Natural killer cell treated with Interleukin-12 subunit alpha and Interleukin-12 subunit beta and Interleukin-15 and Interleukin-18, amount 100 ng/mL, for 72 hours (primary cell): ENCODE measurements around the gene VLDLR. TPM values are rescaled to one million over a fixed set of nuclear protein-coding genes. Genes with fewer than 3 reads are reported as not detected.

Experiments used
- ATAC-seq, 2 donors: fragments of 150-1000 bp; cut with Tn5 transposase in 1 of 2; sonication (Bioruptor Pico), chemical (Tn5 transposase) in 1 of 2; 2 replicates each; pipeline ENCODE4 v1.10.0; 2021
- DNase-seq: peaks from one replicate; pipeline ENCODE4 v3.0.0; 2022; ENCODE audit warnings: low spot score
- H3K27ac Mint-ChIP-seq, 2 donors: 1 replicate in 1 of 2; 2 replicates in 1 of 2; pipeline ENCODE4 v1.8.0; 2022; ENCODE audit warnings: mixed read lengths in 2 of 2, mild to moderate bottlenecking in 1 of 2, moderate library complexity in 1 of 2
- H3K27me3 Mint-ChIP-seq, 2 donors: 1 replicate in 1 of 2; 2 replicates in 1 of 2; pipeline ENCODE4 v1.8.0; 2022; ENCODE audit warnings: mixed read lengths in 2 of 2
- H3K36me3 Mint-ChIP-seq: one replicate; pipeline ENCODE4 v1.8.0; 2022; ENCODE audit warnings: mixed read lengths
- H3K4me1 Mint-ChIP-seq, 2 donors: 1 replicate in 1 of 2; 2 replicates in 1 of 2; pipeline ENCODE4 v1.8.0; 2022; ENCODE audit warnings: low read depth in 2 of 2, mixed read lengths in 2 of 2, mild to moderate bottlenecking in 1 of 2
- H3K4me3 Mint-ChIP-seq: one replicate; pipeline ENCODE4 v1.8.0; 2022; ENCODE audit warnings: mixed read lengths
- H3K9me3 Mint-ChIP-seq: 2 replicates; pipeline ENCODE4 v1.8.0; 2022; ENCODE audit warnings: mixed read lengths
- total RNA-seq, 2 donors: library from RNA; stranded (reverse); gene quantifications; one replicate each; pipeline ENCODE4 v1.2.3, GENCODE V29; 2022

Gene VLDLR
- total RNA-seq, 2 donors from 2014 or later = 5.9 to 20.3 TPM

DNA sequence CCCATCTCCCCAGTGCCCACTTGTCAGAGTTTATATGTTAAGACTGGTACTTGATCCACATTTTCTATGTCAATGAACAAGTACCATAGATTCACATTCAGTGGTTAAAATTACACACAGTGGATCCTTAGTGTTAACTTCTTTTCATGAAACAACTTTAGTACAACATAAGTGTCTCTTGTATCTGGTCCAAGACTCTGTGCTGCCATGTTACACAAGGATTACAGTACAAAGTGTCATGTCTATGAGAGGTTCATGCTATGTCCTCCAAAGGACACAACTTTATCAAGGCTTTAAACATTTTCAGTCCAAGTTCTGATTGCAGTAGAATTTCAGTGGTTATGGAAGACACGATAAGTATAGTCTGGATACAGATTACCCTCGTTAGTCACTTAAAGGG, 13.3 kb upstream of the VLDLR start:
- no peaks in the 10 kb centered on the region for H3K4me1 Mint-ChIP-seq
- H3K36me3 Mint-ChIP-seq = no peaks in the 10 kb centered on the region
- H3K27me3 Mint-ChIP-seq = peaks cover 23 to 38% of the 10 kb centered on the region in 2 donors
- ATAC-seq (no peak), DNase-seq (no peak)
- no peaks in the 10 kb centered on the region for H3K9me3 Mint-ChIP-seq
- no peak overlapping the region for H3K27ac Mint-ChIP-seq
- H3K4me3 Mint-ChIP-seq = no peak overlapping the region

DNA sequence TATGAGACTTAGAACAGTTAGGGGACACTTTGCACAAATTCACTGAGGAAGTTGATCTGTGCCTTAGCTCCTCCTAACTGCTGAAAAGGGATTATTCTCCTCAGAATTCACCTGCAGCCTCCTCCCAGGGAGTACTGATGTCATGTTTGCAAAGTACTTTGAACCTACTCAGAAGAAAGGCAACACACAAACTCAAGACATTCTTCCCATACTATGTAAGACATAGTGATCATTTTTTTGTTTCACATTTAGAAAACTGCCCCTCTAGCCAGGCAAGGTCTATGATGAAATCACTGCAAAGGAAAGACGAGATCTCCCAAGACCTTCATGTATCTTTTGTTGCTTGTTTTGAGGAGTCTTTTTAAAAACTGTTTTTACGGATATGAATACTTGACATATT, 10.6 kb upstream of the VLDLR start:
- ATAC-seq (no peak), DNase-seq (no peak)
- Mint-ChIP-seq H3K36me3 (no peaks in the 10 kb centered on the region), H3K4me1 (no peaks in the 10 kb centered on the region), H3K4me3 (no peak overlapping the region), H3K9me3 (no peaks in the 10 kb centered on the region), H3K27me3 (peaks cover 29 to 32% of the 10 kb centered on the region in 2 donors), H3K27ac (no peak overlapping the region)

DNA sequence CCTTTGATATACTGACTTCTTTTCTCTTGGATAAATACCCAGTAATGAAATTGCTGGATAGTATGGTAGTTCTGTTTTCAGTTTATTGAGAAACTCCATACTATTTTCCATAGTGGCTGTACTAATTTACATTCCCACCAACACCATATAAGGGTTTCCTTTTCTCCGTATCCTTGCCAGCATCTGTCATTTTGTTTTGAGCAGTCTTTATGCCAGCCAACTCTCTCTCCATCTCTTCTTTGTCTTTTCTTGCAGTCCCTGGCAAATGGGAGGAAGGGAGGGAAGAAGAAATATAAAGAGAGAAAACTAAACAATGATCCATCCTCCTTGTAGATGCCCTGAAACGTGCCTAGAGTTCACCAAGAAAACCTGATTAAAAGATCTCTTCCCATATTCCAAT, 9.6 kb upstream of the VLDLR start:
- no peak overlapping the region for H3K4me3 Mint-ChIP-seq
- H3K4me1 Mint-ChIP-seq = no peaks in the 10 kb centered on the region
- peaks cover 29 to 32% of the 10 kb centered on the region in 2 donors for H3K27me3 Mint-ChIP-seq
- no peaks in the 10 kb centered on the region for H3K36me3 Mint-ChIP-seq
- no peak for ATAC-seq
- H3K27ac Mint-ChIP-seq = no peak overlapping the region
- no peaks in the 10 kb centered on the region for H3K9me3 Mint-ChIP-seq
- no peak for DNase-seq

DNA sequence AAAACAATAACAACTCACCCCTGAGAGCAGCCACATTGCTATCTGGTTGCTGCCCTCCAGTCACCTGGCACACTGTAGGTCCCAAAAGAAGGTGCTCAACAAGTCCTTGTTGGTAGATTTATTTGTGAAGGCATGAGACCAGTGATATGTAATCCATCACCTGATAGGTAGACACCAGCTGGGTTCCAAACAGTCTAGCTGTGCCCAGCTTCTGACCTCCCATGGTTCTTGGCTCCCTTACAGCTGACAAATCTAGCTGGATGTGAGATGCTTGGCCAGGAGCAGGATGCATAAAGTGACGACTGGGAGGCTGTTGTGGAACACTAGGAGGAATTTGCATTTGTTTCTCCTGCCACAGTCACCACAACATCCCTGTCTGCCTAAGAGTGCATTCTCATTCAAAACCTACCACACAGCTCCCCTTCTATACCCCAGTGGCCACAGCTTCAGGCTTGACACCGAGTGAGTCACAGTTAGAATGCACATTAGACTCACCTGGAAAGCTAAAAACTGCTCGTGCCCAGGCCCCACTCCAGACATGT, 7.8 kb upstream of the VLDLR start:
- no peaks in the 10 kb centered on the region for H3K9me3 Mint-ChIP-seq
- no peak overlapping the region for H3K4me3 Mint-ChIP-seq
- no peaks in the 10 kb centered on the region for H3K4me1 Mint-ChIP-seq
- ATAC-seq = no peak
- no peaks in the 10 kb centered on the region for H3K36me3 Mint-ChIP-seq
- H3K27me3 Mint-ChIP-seq = peaks cover 20 to 31% of the 10 kb centered on the region in 2 donors
- no peak for DNase-seq
- H3K27ac Mint-ChIP-seq = no peak overlapping the region

- Mint-ChIP-seq H3K4me3 (no peak overlapping the region), H3K27ac (no peak overlapping the region), H3K36me3 (no peaks in the 10 kb centered on the region), H3K9me3 (no peaks in the 10 kb centered on the region), H3K27me3 (peaks cover 19 to 40% of the 10 kb centered on the region in 2 donors), H3K4me1 (no peaks in the 10 kb centered on the region)
- DNase-seq (no peak), ATAC-seq (no peak)
Measured at GRCh38 chr9:2615497-2615896, 6.1 kb upstream of the VLDLR start.

DNA sequence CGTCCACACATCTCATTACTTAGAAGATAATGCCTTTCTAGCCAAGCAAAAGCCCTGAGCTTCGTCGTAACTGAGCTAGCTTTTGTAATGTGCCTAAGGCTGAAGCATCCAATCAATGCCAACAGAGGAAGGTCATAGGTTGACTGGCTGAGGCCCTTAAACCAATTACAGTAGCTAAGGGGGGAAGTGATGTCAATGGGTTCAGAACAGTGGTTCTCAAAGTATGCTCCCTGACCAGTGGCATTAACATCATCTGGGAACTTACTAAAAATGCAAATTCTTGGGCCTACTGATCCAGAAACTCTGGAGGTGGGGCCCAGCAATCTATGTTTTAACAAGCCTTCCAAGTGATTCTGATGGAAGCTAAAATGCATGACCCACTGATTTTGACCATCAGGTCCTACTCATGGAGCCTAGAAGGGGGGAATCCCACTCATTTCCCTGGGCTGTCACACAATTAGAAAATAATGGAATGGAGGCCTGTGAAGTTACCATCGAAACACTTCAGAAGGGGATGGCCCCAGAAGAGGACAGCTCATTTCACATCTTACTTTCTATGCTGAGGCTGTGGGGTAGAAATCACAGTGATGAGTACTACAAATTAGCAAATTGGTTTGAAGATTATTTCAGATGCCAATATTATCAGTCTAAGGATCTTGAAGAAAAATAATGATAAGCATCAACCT, 4.8 kb upstream of the VLDLR start:
- peaks cover 5 to 6% of the 10 kb centered on the region in 2 donors for H3K4me1 Mint-ChIP-seq
- no peak overlapping the region for H3K27ac Mint-ChIP-seq
- peaks cover 25 to 43% of the 10 kb centered on the region in 2 donors for H3K27me3 Mint-ChIP-seq
- ATAC-seq = no peak
- no peaks in the 10 kb centered on the region for H3K9me3 Mint-ChIP-seq
- H3K36me3 Mint-ChIP-seq = no peaks in the 10 kb centered on the region
- DNase-seq = no peak
- H3K4me3 Mint-ChIP-seq = no peak overlapping the region

GRCh38 chr9:2618289-2618688, 3.3 kb upstream of the VLDLR start:
- H3K36me3 Mint-ChIP-seq = no peaks in the 10 kb centered on the region
- H3K4me3 Mint-ChIP-seq = no peak overlapping the region
- peaks cover 18 to 30% of the 10 kb centered on the region in 2 donors for H3K27me3 Mint-ChIP-seq
- H3K9me3 Mint-ChIP-seq = no peaks in the 10 kb centered on the region
- no peak overlapping the region for H3K27ac Mint-ChIP-seq
- DNase-seq = no peak
- no peak for ATAC-seq
- H3K4me1 Mint-ChIP-seq = peaks cover 6 to 13% of the 10 kb centered on the region in 2 donors

GRCh38 chr9:2620919-2621721, 467 bp upstream of the VLDLR start:
- Mint-ChIP-seq H3K4me3 (peak overlapping the region; percentile 89), H3K27ac (peak overlapping the region; percentile 70 to 83), H3K4me1 (peaks cover 10 to 22% of the 10 kb centered on the region in 2 donors), H3K36me3 (no peaks in the 10 kb centered on the region), H3K27me3 (peaks cover 18 to 51% of the 10 kb centered on the region in 2 donors), H3K9me3 (no peaks in the 10 kb centered on the region)
- DNase-seq (peak; percentile 74), ATAC-seq (peak; percentile 80 to 85)

- ATAC-seq (peak; percentile 51 to 60), DNase-seq (no peak)
- H3K36me3 Mint-ChIP-seq = no peaks in the 10 kb centered on the region
- peak overlapping the region; percentile 85 for H3K4me3 Mint-ChIP-seq
- H3K27ac Mint-ChIP-seq = peak overlapping the region; percentile 32 to 51
- no peaks in the 10 kb centered on the region for H3K9me3 Mint-ChIP-seq
- H3K4me1 Mint-ChIP-seq = peaks cover 10 to 22% of the 10 kb centered on the region in 2 donors
- peaks cover 18 to 51% of the 10 kb centered on the region in 2 donors for H3K27me3 Mint-ChIP-seq
Measured at GRCh38 chr9:2622461-2623287, 1.1 kb downstream of the VLDLR start.

- Mint-ChIP-seq H3K27me3 (peaks cover 23 to 48% of the 10 kb centered on the region in 2 donors), H3K9me3 (no peaks in the 10 kb centered on the region), H3K4me1 (peaks cover 10 to 26% of the 10 kb centered on the region in 2 donors), H3K27ac (peak overlapping the region in 1 of 2 donors; percentile 51), H3K36me3 (no peaks in the 10 kb centered on the region), H3K4me3 (peak overlapping the region; percentile 85)
- no peak for ATAC-seq
- DNase-seq = no peak
Measured at GRCh38 chr9:2623288-2624050, 1.9 kb downstream of the VLDLR start.

DNA sequence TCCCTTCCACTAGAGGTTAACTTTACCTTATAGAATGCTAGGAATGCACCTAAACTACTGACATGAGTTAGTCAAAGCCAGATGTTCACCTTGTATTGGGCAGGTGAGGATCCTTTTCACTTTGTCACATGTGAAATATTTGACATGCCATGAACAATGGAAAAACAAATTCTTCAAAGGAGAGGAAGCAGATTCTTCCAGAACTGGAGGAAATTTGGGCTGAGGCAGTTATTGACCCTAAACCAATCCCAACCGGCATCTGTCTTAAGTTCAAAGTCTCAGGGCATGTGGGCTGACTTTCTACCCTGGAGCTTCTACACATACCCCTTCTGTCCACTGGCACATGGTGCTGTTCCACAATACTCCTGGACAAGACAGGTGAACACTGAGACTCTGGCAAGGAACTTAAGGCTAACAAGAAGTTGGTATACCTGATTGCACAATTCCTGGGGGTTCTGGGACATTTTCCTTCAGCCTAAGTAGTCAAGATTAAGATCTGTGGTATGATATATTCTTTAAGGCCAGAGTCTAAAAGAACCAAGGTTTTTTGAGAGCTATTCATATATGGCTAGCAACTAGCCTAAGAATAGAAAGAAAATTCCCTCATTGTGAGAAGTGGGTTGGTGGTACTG, 2.6 kb downstream of the VLDLR start:
- peak overlapping the region; percentile 85 for H3K4me3 Mint-ChIP-seq
- peaks cover 10 to 27% of the 10 kb centered on the region in 2 donors for H3K4me1 Mint-ChIP-seq
- no peak for ATAC-seq
- H3K9me3 Mint-ChIP-seq = no peaks in the 10 kb centered on the region
- no peak for DNase-seq
- no peak overlapping the region for H3K27ac Mint-ChIP-seq
- H3K36me3 Mint-ChIP-seq = no peaks in the 10 kb centered on the region
- peaks cover 24 to 41% of the 10 kb centered on the region in 2 donors for H3K27me3 Mint-ChIP-seq

GRCh38 chr9:2625427-2625826, 3.8 kb downstream of the VLDLR start:
- Mint-ChIP-seq H3K4me1 (peaks cover 10 to 27% of the 10 kb centered on the region in 2 donors), H3K27me3 (peaks cover 21 to 35% of the 10 kb centered on the region in 2 donors), H3K27ac (no peak overlapping the region), H3K9me3 (no peaks in the 10 kb centered on the region), H3K36me3 (no peaks in the 10 kb centered on the region), H3K4me3 (no peak overlapping the region)
- ATAC-seq (no peak), DNase-seq (no peak)
